ENCODE results near the gene PEG3.

Gene PEG3

GRCh38 chr19:56808717-56809392 is 31.7 kb downstream of the PEG3 start:
- DNase-seq (ENCODE audit: low spot score), result no peak

GRCh38 chr19:56806639-56807038 is 33.9 kb downstream of the PEG3 start:
- DNase-seq (ENCODE audit: low spot score), result no peak

Measured in Ammon's horn (tissue), 1 donor.